Esophagus muscularis mucosa (tissue), 4 donors: ENCODE results near the gene APP. TPM values are rescaled to one million over a fixed set of nuclear protein-coding genes. Genes with fewer than 3 reads are reported as not detected.

Experiments used
- DNase-seq: peaks from one replicate; pipeline ENCODE4 v3.0.0-alpha.2; 2017; ENCODE audit errors: extremely low spot score
- H3K27ac ChIP-seq, 4 donors: fragments of 200-600 bp; sonication (generic); replicated peaks in 1 of 4; 1 replicate in 3 of 4; 2 replicates in 1 of 4; pipeline ENCODE4 v1.5.1; 2016 to 2019; ENCODE audit warnings: mild to moderate bottlenecking in 1 of 4
- H3K27me3 ChIP-seq, 4 donors: fragments of 200-600 bp; sonication (generic); one replicate each; pipeline versions ENCODE4 v1.5.1 to v1.6.0; 2016 to 2019
- H3K36me3 ChIP-seq, 4 donors: fragments of 200-600 bp; sonication (generic); one replicate each; pipeline ENCODE4 v1.5.1; 2016 to 2019
- H3K4me1 ChIP-seq, 4 donors: fragments of 200-600 bp; sonication (generic); one replicate each; pipeline ENCODE4 v1.5.1; 2016 to 2019
- H3K4me3 ChIP-seq, 4 donors: fragments of 200-600 bp; sonication (generic); 1 replicate in 2 of 4; 2 replicates in 2 of 4; pipeline ENCODE4 v1.5.1; 2016 to 2019; ENCODE audit warnings: mild to moderate bottlenecking in 4 of 4, moderate library complexity in 1 of 4
- H3K9me3 ChIP-seq, 4 donors: fragments of 200-600 bp; sonication (generic); 1 replicate in 3 of 4; 2 replicates in 1 of 4; pipeline ENCODE4 v1.5.1; 2016 to 2019
- CTCF ChIP-seq, 3 experiments: fragments of 200-600 bp in 2 of 3; fragments of 450-650 bp in 1 of 3; sonication (generic) in 2 of 3; IDR thresholded peaks; one replicate each; pipeline ENCODE4 v1.5.1; 2017 to 2019; ENCODE audit warnings: antibody characterized with exemption in 3 of 3, mild to moderate bottlenecking in 2 of 3, moderate library complexity in 1 of 3
- EP300 ChIP-seq: sonication (generic); formaldehyde crosslinking; IDR thresholded peaks from one replicate; pipeline ENCODE4 v1.6.1; 2017; ENCODE audit warnings: antibody characterized with exemption
- POLR2A ChIP-seq: fragments of 450-650 bp; IDR thresholded peaks from one replicate; pipeline ENCODE4 v1.6.1; 2017; ENCODE audit warnings: antibody characterized with exemption, moderate library complexity, mild to moderate bottlenecking, low read depth
- POLR2AphosphoS5 ChIP-seq, 2 donors: sonication (generic); formaldehyde crosslinking; IDR thresholded peaks; one replicate each; pipeline ENCODE4 v1.6.1; 2017; ENCODE audit warnings: antibody characterized with exemption in 2 of 2
- WGBS: methylation state at CpG from one replicate; pipeline ENCODE4 v1.1.5; 2018; 5-methylcytosine and 5-hydroxymethylcytosine counted together
- intact Hi-C: fragments of 100-400 bp; cut with DNase I; formaldehyde crosslinking; loops from one replicate; pipeline ENCODE4 v1.15.1; 2023
- total RNA-seq, 4 donors: library from RNA; depleted of rRNA; stranded (reverse); fragments of >200 nt; gene quantifications; one replicate each; pipeline versions ENCODE4 v1.1.0 to v1.2.1, GENCODE V29; 2016

The APP gene
- total RNA-seq, 4 donors from 2014 or later = 459 to 790 (median 624) TPM

GRCh38 chr21:25959799-25960198 lies 210.8 kb downstream of the APP start:
- no peak for TF ChIP-seq EP300
- TF ChIP-seq POLR2A = no peak
- no peak for TF ChIP-seq CTCF (IDR thresholded peaks at IDR 0.05)
- TF ChIP-seq POLR2AphosphoS5 (IDR thresholded peaks at IDR 0.05) = no peak
- WGBS = 88% methylated on average over 3 of the region's 3 CpGs
- Histone ChIP-seq H3K9me3 (no peaks in the 10 kb centered on the region), H3K27ac (no peak overlapping the region), H3K4me1 (peaks cover 3 to 10% (median 7%) of the 10 kb centered on the region in 4 donors), H3K4me3 (no peak overlapping the region), H3K36me3 (peaks cover 4 to 29% (median 25%) of the 10 kb centered on the region in 4 donors), H3K27me3 (no peaks in the 10 kb centered on the region)
- intact Hi-C loops = loop anchor here (10.0 kb wide), 1 partner anchor 55 kb away; no protein-coding TSS in a partner anchor
- no peak for DNase-seq

GRCh38 chr21:25956993-25957714 lies 213.4 kb downstream of the APP start:
- 67% methylated on average over 2 of the region's 2 CpGs for WGBS
- H3K27ac ChIP-seq = no peak overlapping the region
- H3K36me3 ChIP-seq = peaks cover 11 to 47% (median 41%) of the 10 kb centered on the region in 4 donors
- H3K4me1 ChIP-seq = peaks cover 0 to 10% (median 5%) of the 10 kb centered on the region in 4 donors
- no peak for TF ChIP-seq CTCF (IDR thresholded peaks at IDR 0.05)
- TF ChIP-seq POLR2AphosphoS5 (IDR thresholded peaks at IDR 0.05) = no peak
- TF ChIP-seq POLR2A = no peak
- TF ChIP-seq EP300 = no peak
- intact Hi-C loops = loop anchor here (10.0 kb wide), 1 partner anchor 52 kb away; no protein-coding TSS in a partner anchor
- H3K27me3 ChIP-seq = no peaks in the 10 kb centered on the region
- no peaks in the 10 kb centered on the region for H3K9me3 ChIP-seq
- H3K4me3 ChIP-seq = no peak overlapping the region
- no peak for DNase-seq

- no peaks in the 10 kb centered on the region for H3K27me3 ChIP-seq
- no peak overlapping the region for H3K27ac ChIP-seq
- H3K36me3 ChIP-seq = peaks cover 11 to 52% (median 41%) of the 10 kb centered on the region in 4 donors
- no peak for TF ChIP-seq CTCF (IDR thresholded peaks at IDR 0.05)
- TF ChIP-seq POLR2A = no peak
- no peak for TF ChIP-seq EP300
- no peak for TF ChIP-seq POLR2AphosphoS5 (IDR thresholded peaks at IDR 0.05)
- 98% methylated on average over 11 of the region's 11 CpGs for WGBS
- intact Hi-C loops = loop anchor here (10.0 kb wide), 1 partner anchor 51 kb away; no protein-coding TSS in a partner anchor
- H3K4me1 ChIP-seq = no peaks in the 10 kb centered on the region
- no peak for DNase-seq
- no peak overlapping the region for H3K4me3 ChIP-seq
- no peaks in the 10 kb centered on the region for H3K9me3 ChIP-seq
Measured at GRCh38 chr21:25955646-25956045, 214.9 kb downstream of the APP start.

GRCh38 chr21:25953659-25954058 lies 216.9 kb downstream of the APP start:
- Histone ChIP-seq H3K9me3 (no peaks in the 10 kb centered on the region), H3K27me3 (no peaks in the 10 kb centered on the region), H3K27ac (no peak overlapping the region), H3K4me1 (no peaks in the 10 kb centered on the region), H3K4me3 (no peak overlapping the region), H3K36me3 (peaks cover 7 to 40% (median 32%) of the 10 kb centered on the region in 4 donors)
- TF ChIP-seq POLR2A (no peak), POLR2AphosphoS5 (IDR thresholded peaks at IDR 0.05) (no peak), CTCF (IDR thresholded peaks at IDR 0.05) (no peak), EP300 (no peak)
- DNase-seq = no peak
- intact Hi-C loops = loop anchor here (10.0 kb wide), 1 partner anchor 49 kb away; no protein-coding TSS in a partner anchor
- 84% methylated on average over 2 of the region's 2 CpGs for WGBS
